ENCODE measurements around the gene HCRTR1. TPM values are rescaled to one million over a fixed set of nuclear protein-coding genes. Genes with fewer than 3 reads are reported as not detected.

The HCRTR1 gene
- total and polyA plus RNA-seq, 8 donors: 0.14 to 0.52 (median 0.19) TPM; not detected in 5

- no peak for FAIRE-seq
- no peak overlapping the region for H3K27ac ChIP-seq
- intact Hi-C loops (cut with DNase I): no loop called here
Measured at GRCh38 chr1:31674626-31675025, 57.1 kb downstream of the HCRTR1 start.

GRCh38 chr1:31675161-31675560 lies 57.7 kb downstream of the HCRTR1 start:
- 56 to 65% methylated on average over 6 to 7 of the region's 7 CpGs for WGBS, 2 donors
- FAIRE-seq: no peak
- H3K4me3 ChIP-seq: no peak overlapping the region
- H3K4me1 ChIP-seq: peaks cover 0 to 4% (median 2%) of the 10 kb centered on the region in 3 donors
- no peak overlapping the region for H3K27ac ChIP-seq
- TF ChIP-seq CTCF (IDR thresholded peaks at IDR 0.05): no peak
- intact Hi-C loops (cut with DNase I): no loop called here
- ATAC-seq: no peak
- no peak for DNase-seq
- no peaks in the 10 kb centered on the region for H3K27me3 ChIP-seq
- H3K36me3 ChIP-seq: no peaks in the 10 kb centered on the region
- H3K9me3 ChIP-seq: no peaks in the 10 kb centered on the region

More at GRCh38 chr1:31674626-31675025, 57.1 kb downstream of the HCRTR1 start:
- no peaks in the 10 kb centered on the region for H3K9me3 ChIP-seq
- peaks cover 0 to 7% (median 6%) of the 10 kb centered on the region in 3 donors for H3K4me1 ChIP-seq
- 77 to 82% methylated on average over 8 of the region's 8 CpGs for WGBS, 2 donors
- H3K27me3 ChIP-seq: no peaks in the 10 kb centered on the region
- no peaks in the 10 kb centered on the region for H3K36me3 ChIP-seq
- H3K4me3 ChIP-seq: no peak overlapping the region
- ATAC-seq: no peak
- no peak for TF ChIP-seq CTCF (IDR thresholded peaks at IDR 0.05)
- no peak for DNase-seq

- ATAC-seq (no peak), FAIRE-seq (no peak), DNase-seq (no peak)
- no peak overlapping the region for H3K27ac ChIP-seq
- no peak for TF ChIP-seq CTCF (IDR thresholded peaks at IDR 0.05)
- no peak overlapping the region for H3K4me3 ChIP-seq
- no peaks in the 10 kb centered on the region for H3K27me3 ChIP-seq
- no peaks in the 10 kb centered on the region for H3K9me3 ChIP-seq
- no peaks in the 10 kb centered on the region for H3K4me1 ChIP-seq
- no peaks in the 10 kb centered on the region for H3K36me3 ChIP-seq
- 71 to 79% methylated on average over 14 of the region's 14 CpGs for WGBS, 2 donors
- intact Hi-C loops (cut with DNase I): no loop called here
Measured at GRCh38 chr1:31675756-31676155, 58.3 kb downstream of the HCRTR1 start.

Other genes starting within 250 kb of the HCRTR1 start
- gene FABP3, start 244.6 kb upstream of the HCRTR1 start, total RNA-seq: 1 to 10 TPM in 3 of 6 donors, under 1 TPM in 1, not detected in 2; 0.72 to 3.6 (median 1.7) TPM
- 1 to 10 TPM; 4.6 to 5.4 TPM for gene FABP3, start 244.6 kb upstream of the HCRTR1 start, polyA plus RNA-seq
- gene SERINC2, start 204.5 kb upstream of the HCRTR1 start, total RNA-seq: 10 to 100 TPM in 5 of 6 donors, 1 to 10 TPM in 1; 8.8 to 38.9 (median 15.4) TPM
- gene SERINC2, start 204.5 kb upstream of the HCRTR1 start, polyA plus RNA-seq: 10 to 100 TPM; 29.9 to 36.4 TPM
- gene TINAGL1, start 41.2 kb upstream of the HCRTR1 start, total RNA-seq: 10 to 100 TPM; 10.1 to 35.5 (median 19.9) TPM
- 10 to 100 TPM; 45.2 to 47.3 TPM for gene TINAGL1, start 41.2 kb upstream of the HCRTR1 start, polyA plus RNA-seq
- 10 to 100 TPM; 14.5 to 27.2 (median 17.5) TPM for gene PEF1, start 27.2 kb downstream of the HCRTR1 start, total RNA-seq
- 10 to 100 TPM; 27.0 to 47.3 TPM for gene PEF1, start 27.2 kb downstream of the HCRTR1 start, polyA plus RNA-seq
- 10 to 100 TPM in 3 of 6 donors, 1 to 10 TPM in 3; 3.3 to 26.7 (median 8.0) TPM for gene COL16A1, start 86.3 kb downstream of the HCRTR1 start, total RNA-seq
- 10 to 100 TPM; 15.1 to 19.3 TPM for gene COL16A1, start 86.3 kb downstream of the HCRTR1 start, polyA plus RNA-seq
- gene ADGRB2, start 146.7 kb downstream of the HCRTR1 start, total RNA-seq: 1 to 10 TPM in 1 of 6 donors, under 1 TPM in 5; 0.12 to 1.3 (median 0.43) TPM
- gene ADGRB2, start 146.7 kb downstream of the HCRTR1 start, polyA plus RNA-seq: under 1 TPM; 0.23 to 0.49 TPM
- under 1 TPM in 3 of 6 donors, not detected in 3; 0.06 to 0.69 (median 0.15) TPM for gene SPOCD1, start 198.3 kb downstream of the HCRTR1 start, total RNA-seq
- gene SPOCD1, start 198.3 kb downstream of the HCRTR1 start, polyA plus RNA-seq: under 1 TPM in 1 of 2 donors, not detected in 1; 0.16 TPM

Data from pancreas (tissue), 10 donors.